Measurements from ENCODE around the gene RBM23. TPM values are rescaled to one million over a fixed set of nuclear protein-coding genes. Genes with fewer than 3 reads are reported as not detected.

Gene RBM23
- total RNA-seq, 2 experiments from 2014 or later = 87.9 to 111 TPM

DNA sequence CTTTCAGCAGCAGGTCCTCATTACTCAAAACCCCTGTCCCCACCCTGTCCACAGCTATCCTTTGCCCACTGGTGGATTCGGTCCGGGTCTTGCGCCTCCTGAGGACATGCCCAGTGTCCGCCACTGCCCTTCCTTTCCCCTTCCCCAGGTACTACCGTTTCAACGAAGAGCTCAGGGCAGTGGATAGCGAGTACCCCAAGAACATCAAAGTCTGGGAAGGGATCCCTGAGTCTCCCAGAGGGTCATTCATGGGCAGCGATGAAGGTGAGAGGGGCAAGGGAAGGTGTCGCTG is 73.9 kb downstream of the RBM23 start:
- POLR2A ChIA-PET = no interaction called here

DNA sequence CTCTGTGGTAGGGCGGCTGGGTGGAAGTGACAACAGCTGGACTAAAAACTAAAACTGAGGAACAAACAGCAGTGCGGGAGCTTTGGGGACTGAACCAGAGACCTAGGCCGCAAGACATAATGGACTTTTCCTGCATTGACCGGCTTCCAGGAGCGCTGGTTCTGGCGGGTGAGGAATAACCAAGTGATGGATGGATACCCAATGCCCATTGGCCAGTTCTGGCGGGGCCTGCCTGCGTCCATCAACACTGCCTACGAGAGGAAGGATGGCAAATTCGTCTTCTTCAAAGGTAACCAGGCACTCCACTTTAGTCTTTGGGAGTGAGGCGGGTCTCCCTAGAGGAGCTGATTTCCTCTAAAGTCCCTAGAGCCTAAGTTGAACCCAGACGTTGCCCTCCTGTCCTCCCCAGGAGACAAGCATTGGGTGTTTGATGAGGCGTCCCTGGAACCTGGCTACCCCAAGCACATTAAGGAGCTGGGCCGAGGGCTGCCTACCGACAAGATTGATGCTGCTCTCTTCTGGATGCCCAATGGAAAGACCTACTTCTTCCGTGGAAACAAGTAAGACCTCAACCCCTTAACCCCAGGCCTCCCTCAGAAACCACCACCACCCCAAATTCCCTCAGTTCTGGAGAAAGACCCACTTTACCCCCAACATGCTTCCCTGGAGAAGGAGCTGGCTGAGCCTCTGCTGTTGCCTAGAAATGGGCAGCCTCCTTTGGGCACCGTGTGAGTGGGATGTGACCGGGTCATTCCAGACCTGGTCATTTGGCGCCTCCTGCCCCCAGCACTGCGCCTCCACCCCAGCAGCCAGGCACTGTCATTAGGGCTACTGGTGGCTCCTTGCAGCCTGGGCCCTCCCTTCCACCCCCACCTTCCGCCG is 74.5 kb downstream of the RBM23 start:
- Histone ChIP-seq H3K4me1 (ENCODE audit: insufficient read depth, low read length) (no peaks in the 10 kb centered on the region), H3K36me3 (ENCODE audit: insufficient read depth, low read length) (no peaks in the 10 kb centered on the region), H3K27ac (ENCODE audit: low read depth in 1 of 2, low read length in 2 of 2) (no peak overlapping the region), H3K4me3 (ENCODE audit: low read length) (no peak overlapping the region), H3K9me3 (ENCODE audit: control insufficient read depth in 1 of 2, insufficient read depth in 1 of 2, low read length in 2 of 2) (no peaks in the 10 kb centered on the region), H3K27me3 (ENCODE audit: control insufficient read depth in 1 of 2, insufficient read depth in 2 of 2, low read length in 2 of 2) (peaks cover under 1 to 9% of the 10 kb centered on the region in 2 experiments)
- Mint-ChIP-seq H3K9me3 (no peaks in the 10 kb centered on the region), H3K27ac (no peak overlapping the region), H3K4me1 (ENCODE audit: low read depth) (no peaks in the 10 kb centered on the region), H3K36me3 (ENCODE audit: low read depth) (no peaks in the 10 kb centered on the region), H3K27me3 (peaks cover 30% of the 10 kb centered on the region), H3K4me3 (no peak overlapping the region)
- POLR2A ChIA-PET = no interaction called here
- CTCF ChIA-PET = interaction anchor here (1.1 kb wide), 1 partner anchor 71 kb away, joined by 3 read pairs; no protein-coding TSS in a partner anchor
- ATAC-seq (ENCODE audit: poor library complexity) = no peak
- TF ChIP-seq, protein P1, sequence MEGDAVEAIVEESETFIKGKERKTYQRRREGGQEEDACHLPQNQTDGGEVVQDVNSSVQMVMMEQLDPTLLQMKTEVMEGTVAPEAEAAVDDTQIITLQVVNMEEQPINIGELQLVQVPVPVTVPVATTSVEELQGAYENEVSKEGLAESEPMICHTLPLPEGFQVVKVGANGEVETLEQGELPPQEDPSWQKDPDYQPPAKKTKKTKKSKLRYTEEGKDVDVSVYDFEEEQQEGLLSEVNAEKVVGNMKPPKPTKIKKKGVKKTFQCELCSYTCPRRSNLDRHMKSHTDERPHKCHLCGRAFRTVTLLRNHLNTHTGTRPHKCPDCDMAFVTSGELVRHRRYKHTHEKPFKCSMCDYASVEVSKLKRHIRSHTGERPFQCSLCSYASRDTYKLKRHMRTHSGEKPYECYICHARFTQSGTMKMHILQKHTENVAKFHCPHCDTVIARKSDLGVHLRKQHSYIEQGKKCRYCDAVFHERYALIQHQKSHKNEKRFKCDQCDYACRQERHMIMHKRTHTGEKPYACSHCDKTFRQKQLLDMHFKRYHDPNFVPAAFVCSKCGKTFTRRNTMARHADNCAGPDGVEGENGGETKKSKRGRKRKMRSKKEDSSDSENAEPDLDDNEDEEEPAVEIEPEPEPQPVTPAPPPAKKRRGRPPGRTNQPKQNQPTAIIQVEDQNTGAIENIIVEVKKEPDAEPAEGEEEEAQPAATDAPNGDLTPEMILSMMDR (IDR thresholded peaks at IDR 0.05) = no peak
- intact Hi-C loops (cut with DNase I, micrococcal nuclease) = no loop called here
- no peak for DNase-seq

More for the DNA sequence above, 73.9 kb downstream of the RBM23 start:
- Mint-ChIP-seq H3K9me3 (no peaks in the 10 kb centered on the region), H3K27me3 (peaks cover 27% of the 10 kb centered on the region), H3K4me1 (ENCODE audit: low read depth) (no peaks in the 10 kb centered on the region), H3K27ac (no peak overlapping the region), H3K36me3 (ENCODE audit: low read depth) (no peaks in the 10 kb centered on the region), H3K4me3 (no peak overlapping the region)
- ATAC-seq (ENCODE audit: poor library complexity) (no peak), DNase-seq (no peak)
- Histone ChIP-seq H3K27me3 (ENCODE audit: control insufficient read depth in 1 of 2, insufficient read depth in 2 of 2, low read length in 2 of 2) (peaks cover 0 to 6% of the 10 kb centered on the region in 2 experiments), H3K4me3 (ENCODE audit: low read length) (no peak overlapping the region), H3K27ac (ENCODE audit: low read depth in 1 of 2, low read length in 2 of 2) (no peak overlapping the region), H3K36me3 (ENCODE audit: insufficient read depth, low read length) (no peaks in the 10 kb centered on the region), H3K4me1 (ENCODE audit: insufficient read depth, low read length) (no peaks in the 10 kb centered on the region), H3K9me3 (ENCODE audit: control insufficient read depth in 1 of 2, insufficient read depth in 1 of 2, low read length in 2 of 2) (no peaks in the 10 kb centered on the region)
- intact Hi-C loops (cut with DNase I, micrococcal nuclease) = no loop called here
- CTCF ChIA-PET = interaction anchor here (1.1 kb wide), 1 partner anchor 70 kb away, joined by 3 read pairs; no protein-coding TSS in a partner anchor
- TF ChIP-seq, protein P1 (IDR thresholded peaks at IDR 0.05) = no peak

Other genes with a start within 250 kb of the RBM23 start
- gene OXA1L, start 152.5 kb downstream of the RBM23 start, total RNA-seq = 100 to 1,000 TPM; 176 to 177 TPM
- gene SLC7A7, start 103.7 kb downstream of the RBM23 start, total RNA-seq = 1 to 10 TPM in 1 of 2 experiments, under 1 TPM in 1; 0.89 to 1.1 TPM
- 10 to 100 TPM; 27.6 to 29.4 TPM for gene MRPL52, start 89.3 kb downstream of the RBM23 start, total RNA-seq
- gene MMP14, start 82.6 kb downstream of the RBM23 start, total RNA-seq = 1 to 10 TPM; 2.6 to 2.9 TPM
- 10 to 100 TPM; 52.4 to 54.6 TPM for gene LRP10, start 47.4 kb downstream of the RBM23 start, total RNA-seq
- gene REM2, start 35.9 kb downstream of the RBM23 start, total RNA-seq = 1 to 10 TPM; 9.2 to 9.4 TPM
- gene PRMT5, start 10.2 kb upstream of the RBM23 start, total RNA-seq = 10 to 100 TPM; 15.6 to 19.3 TPM
- 10 to 100 TPM; 17.5 to 19.6 TPM for gene HAUS4, start 37.9 kb upstream of the RBM23 start, total RNA-seq
- 1 to 10 TPM in 1 of 2 experiments, under 1 TPM in 1; 0.67 to 1.1 TPM for gene AJUBA, start 63.4 kb upstream of the RBM23 start, total RNA-seq
- 1 to 10 TPM; 7.6 to 8.4 TPM for gene C14orf93, start 91.0 kb upstream of the RBM23 start, total RNA-seq
- gene PSMB5, start 115.8 kb upstream of the RBM23 start, total RNA-seq = 10 to 100 TPM; 20.1 to 24.5 TPM
- gene PSMB11, start 123.1 kb upstream of the RBM23 start, total RNA-seq = under 1 TPM; 0.16 to 0.31 TPM
- 1 to 10 TPM; 3.3 to 3.7 TPM for gene CDH24, start 138.4 kb upstream of the RBM23 start, total RNA-seq
- gene ACIN1, start 176.0 kb upstream of the RBM23 start, total RNA-seq = 100 to 1,000 TPM; 282 to 288 TPM
- 1 to 10 TPM; 3.1 to 3.9 TPM for gene C14orf119, start 176.4 kb upstream of the RBM23 start, total RNA-seq
- not detected for gene CIROP, start 185.8 kb upstream of the RBM23 start, total RNA-seq
- not detected for gene CEBPE, start 200.1 kb upstream of the RBM23 start, total RNA-seq